GM12801 (cell line): ENCODE results near the gene FAM171A1.

Experiments
- TF ChIP-seq, protein P1 (sequence below): IDR thresholded peaks from one replicate; pipeline ENCODE4 v1.5.1; 2011; ENCODE audit warnings: control low read depth; ENCODE audit not compliant: insufficient read length; ENCODE audit errors: extremely low read depth

Gene FAM171A1

DNA sequence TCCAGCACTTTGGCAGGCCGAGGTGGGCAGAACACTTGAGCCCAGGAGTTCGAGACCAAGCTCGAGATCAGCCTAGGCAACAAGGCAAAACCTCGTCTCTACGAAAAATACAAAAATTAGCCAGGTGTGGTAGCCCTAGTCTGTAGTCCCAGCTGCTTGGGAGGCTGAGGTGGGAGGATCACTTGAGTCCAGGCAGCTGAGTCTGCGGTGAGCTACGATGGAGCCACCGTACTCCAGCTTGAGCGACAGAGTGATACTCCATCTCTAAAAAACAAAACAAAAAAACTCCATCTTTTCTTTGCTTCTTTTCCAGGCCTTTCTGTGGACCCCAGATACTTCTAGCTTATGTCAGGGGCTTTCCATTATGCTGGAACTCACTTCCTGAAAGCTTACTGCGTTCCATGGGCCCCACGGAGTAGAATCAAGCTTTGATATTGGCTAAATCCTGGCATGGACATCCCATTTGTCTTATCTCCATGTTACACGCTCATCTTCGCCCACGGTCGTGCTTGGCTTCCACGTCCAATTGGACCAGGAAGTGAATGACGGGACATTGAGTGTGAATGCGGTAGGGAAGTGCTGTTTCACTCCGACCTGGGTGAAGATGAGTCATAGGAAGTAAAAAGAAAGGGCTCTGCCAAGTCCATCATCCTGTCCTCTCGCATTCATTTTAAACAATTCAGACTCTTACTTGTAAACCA, 45.7 kb downstream of the FAM171A1 start:
- TF ChIP-seq, protein P1, sequence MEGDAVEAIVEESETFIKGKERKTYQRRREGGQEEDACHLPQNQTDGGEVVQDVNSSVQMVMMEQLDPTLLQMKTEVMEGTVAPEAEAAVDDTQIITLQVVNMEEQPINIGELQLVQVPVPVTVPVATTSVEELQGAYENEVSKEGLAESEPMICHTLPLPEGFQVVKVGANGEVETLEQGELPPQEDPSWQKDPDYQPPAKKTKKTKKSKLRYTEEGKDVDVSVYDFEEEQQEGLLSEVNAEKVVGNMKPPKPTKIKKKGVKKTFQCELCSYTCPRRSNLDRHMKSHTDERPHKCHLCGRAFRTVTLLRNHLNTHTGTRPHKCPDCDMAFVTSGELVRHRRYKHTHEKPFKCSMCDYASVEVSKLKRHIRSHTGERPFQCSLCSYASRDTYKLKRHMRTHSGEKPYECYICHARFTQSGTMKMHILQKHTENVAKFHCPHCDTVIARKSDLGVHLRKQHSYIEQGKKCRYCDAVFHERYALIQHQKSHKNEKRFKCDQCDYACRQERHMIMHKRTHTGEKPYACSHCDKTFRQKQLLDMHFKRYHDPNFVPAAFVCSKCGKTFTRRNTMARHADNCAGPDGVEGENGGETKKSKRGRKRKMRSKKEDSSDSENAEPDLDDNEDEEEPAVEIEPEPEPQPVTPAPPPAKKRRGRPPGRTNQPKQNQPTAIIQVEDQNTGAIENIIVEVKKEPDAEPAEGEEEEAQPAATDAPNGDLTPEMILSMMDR = no peak

DNA sequence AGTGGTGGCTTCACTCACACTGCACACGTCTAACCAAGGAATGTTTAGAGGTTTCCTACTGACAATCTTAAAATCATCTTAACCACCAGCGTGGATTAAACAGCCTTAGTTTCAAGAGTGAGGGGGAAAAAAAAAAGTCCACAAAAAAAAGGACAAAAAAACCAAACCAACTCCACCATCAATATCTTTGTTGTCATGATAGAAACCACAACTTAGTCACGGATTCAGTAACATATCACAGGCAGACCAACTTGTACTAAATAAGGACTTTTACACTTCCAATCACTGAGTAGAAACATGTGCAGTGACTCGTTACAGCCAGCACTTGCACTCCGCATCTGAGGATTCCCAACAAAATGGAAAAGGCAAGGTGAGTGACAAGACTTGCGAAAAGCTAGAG, 46.5 kb downstream of the FAM171A1 start:
- TF ChIP-seq, protein P1 = no peak

DNA sequence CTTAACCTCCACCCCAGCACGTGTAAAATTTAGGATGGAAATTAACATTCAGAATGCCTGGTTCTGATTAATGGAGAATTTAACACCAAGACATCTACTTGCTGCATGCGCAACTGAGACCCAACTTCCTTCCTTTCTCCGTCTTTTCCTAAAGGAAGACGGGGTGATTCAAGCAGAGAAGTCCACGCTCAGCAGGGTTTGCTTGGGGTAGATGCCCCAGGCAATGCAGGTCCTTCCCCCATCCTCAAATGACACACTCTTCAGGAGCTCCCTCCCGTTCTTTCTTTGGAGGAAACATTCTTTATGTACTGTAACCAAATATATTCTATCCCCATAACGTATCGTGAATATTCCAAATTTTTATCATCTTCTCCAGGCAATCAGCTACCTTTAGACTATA, 47.0 kb downstream of the FAM171A1 start:
- TF ChIP-seq, protein P1 = no peak

DNA sequence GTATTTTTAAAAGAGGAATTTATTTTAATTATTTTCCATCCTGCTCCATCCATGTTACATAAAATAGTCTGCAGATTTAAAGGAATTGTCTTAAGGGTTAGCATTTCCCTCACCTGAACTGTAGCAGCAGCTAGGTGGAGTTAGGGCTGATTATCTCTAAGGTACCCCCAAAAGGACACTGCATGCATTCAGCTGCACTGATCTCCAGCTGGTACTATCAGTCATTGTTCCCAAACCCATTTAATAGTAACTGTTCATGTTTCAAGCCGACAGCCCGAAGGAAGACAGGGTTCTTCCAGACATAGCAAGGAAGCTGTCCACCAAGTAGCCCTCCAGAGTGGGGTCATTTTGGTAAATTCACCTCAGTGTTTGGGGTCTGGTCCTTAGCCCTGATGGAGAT, 48.7 kb downstream of the FAM171A1 start:
- TF ChIP-seq, protein P1 = no peak

DNA sequence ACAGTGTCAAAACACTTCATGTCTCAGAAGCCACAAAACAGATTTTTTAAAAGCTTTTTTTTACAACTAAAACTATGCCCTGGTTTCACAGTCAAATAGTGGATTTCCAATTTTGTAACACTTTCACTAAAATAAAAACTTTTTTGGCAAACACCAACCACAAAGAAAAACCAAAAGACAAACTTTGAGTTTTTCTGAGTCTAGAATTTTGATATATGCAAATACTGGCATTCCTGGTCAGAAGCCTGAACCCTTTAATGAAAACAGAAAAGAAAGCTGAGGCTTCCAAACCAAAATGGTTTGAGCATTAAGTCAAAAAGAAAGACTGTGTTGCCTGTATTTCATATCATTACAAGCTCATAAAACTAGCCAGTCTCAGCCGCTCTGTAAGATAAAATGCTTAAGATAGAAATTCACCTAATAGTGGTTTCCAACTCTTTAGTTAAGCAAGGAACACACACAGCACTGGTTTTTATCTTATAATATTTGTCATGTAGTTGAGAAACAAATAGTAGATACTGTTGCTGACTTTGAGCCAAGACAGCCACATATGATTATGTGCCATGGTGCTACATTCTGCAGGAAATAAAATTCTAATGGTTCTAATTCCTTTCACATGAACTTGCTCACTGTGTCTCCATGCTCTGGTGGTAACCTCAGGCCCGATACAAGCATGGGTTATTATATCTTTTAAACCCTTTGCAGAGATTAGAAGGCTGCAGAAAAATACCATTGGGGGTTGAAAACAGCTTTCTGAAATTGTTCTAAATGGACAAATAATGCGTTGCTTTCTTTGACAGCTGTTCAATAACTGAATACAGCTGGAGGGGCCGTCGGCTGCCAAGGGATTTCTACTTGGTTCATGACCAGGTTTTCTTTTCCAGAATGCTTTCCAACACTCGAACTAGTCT, 49.4 kb downstream of the FAM171A1 start:
- TF ChIP-seq, protein P1 = no peak

DNA sequence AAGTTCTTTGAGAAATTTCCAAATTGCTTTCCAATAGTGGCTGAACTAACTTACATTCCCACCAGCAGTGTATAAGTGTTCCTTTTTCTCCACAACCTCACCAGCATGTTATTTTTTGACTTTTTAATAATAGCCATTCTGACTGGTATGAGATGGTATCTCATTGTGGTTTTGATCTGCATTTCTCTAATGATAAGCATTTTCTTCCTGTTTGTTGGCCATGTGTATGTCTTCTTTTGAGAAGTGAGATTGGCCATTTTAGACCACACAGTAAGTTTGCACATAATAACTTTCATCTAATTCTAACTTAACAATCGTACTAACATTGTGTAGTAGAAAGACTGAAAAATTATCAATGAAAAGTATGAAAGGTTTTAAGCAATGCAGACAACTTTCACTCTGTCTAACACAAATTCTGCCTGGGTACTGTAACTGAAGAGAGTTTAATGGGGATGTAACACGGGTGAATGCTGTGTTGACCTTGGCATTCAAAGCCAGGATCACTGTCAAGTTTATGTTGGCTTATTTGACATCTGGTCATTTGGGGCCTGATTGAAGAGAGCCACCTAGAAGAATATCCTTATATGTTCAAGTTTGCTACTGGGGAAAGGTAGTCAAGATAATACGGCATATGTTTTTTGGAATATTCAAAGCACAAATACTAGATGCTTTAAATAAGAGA, 50.4 kb downstream of the FAM171A1 start:
- TF ChIP-seq, protein P1 = no peak

DNA sequence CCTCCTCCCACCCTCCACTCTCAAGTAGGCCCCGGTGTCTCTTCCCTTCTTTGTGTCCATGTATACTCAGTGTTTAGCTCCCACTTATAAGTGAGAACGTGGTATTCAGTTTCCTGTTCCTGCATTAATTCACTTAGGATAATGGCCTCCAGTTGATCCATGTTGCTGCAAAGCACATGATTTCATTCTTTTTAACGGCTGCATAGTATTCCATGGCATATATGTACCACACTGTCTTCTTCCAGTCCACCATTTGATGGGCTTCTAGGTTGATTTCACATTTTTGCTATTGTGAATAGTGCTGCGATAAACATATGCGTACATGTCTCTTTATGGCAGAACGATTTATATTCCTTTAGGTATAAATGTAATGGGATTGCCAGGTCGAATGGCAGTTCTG, 51.0 kb downstream of the FAM171A1 start:
- TF ChIP-seq, protein P1 = no peak
